Erythroblast (primary cell): ENCODE data around the gene FGF6.

Experiments used
- GATA1 ChIP-seq: IDR thresholded peaks from 2 replicates; pipeline ENCODE4 v1.6.1; 2011; ENCODE audit warnings: low read depth, mild to moderate bottlenecking, control low read depth, low read length, moderate library complexity
- POLR2A ChIP-seq: IDR thresholded peaks from 2 replicates; pipeline ENCODE4 v1.6.1; 2011; ENCODE audit warnings: mild to moderate bottlenecking, low read length

GRCh38 chr12:4478933-4479332 lies 33.3 kb upstream of the FGF6 start:
- TF ChIP-seq POLR2A (no peak), GATA1 (no peak)
